MG63 (cell line): ENCODE measurements around the gene RAPGEF4. TPM values are rescaled to one million over a fixed set of nuclear protein-coding genes. Genes with fewer than 3 reads are reported as not detected.

Experiments used
- DNase-seq: peaks from one replicate; pipeline ENCODE4 v3.0.0-alpha.2; 2020
- H3K27me3 ChIP-seq: fragments of 250-450 bp; sonication (Bioruptor Pico); 2 replicates; pipeline ENCODE4 v1.5.1; 2020; ENCODE audit warnings: mild to moderate bottlenecking, moderate library complexity
- H3K36me3 ChIP-seq: fragments of 250-450 bp; sonication (Bioruptor Pico); 2 replicates; pipeline ENCODE4 v1.5.1; 2020; ENCODE audit warnings: mild to moderate bottlenecking, moderate library complexity
- H3K4me3 ChIP-seq: fragments of 250-450 bp; sonication (Bioruptor Pico); 2 replicates; pipeline ENCODE4 v1.5.1; 2020; ENCODE audit warnings: mild to moderate bottlenecking, moderate library complexity
- H3K9me3 ChIP-seq: fragments of 250-450 bp; sonication (Bioruptor Pico); 2 replicates; pipeline ENCODE4 v1.5.1; 2020; ENCODE audit warnings: mild to moderate bottlenecking, moderate library complexity
- total RNA-seq: library from RNA; depleted of rRNA; stranded (reverse); fragments of >200 nt; shearing (Covaris generic); gene quantifications from 2 replicates; pipeline ENCODE4 v1.2.3, GENCODE V29; 2014; ENCODE audit warnings: low replicate concordance

RAPGEF4 gene
- total RNA-seq, 1 experiment from 2014 or later = not detected

- H3K4me3 ChIP-seq = no peak overlapping the region
- H3K27me3 ChIP-seq = no peaks in the 10 kb centered on the region
- H3K36me3 ChIP-seq = no peaks in the 10 kb centered on the region
- DNase-seq = no peak
- no peaks in the 10 kb centered on the region; the same call in 1 of the 2 replicates for H3K9me3 ChIP-seq
Observed at GRCh38 chr2:172858473-172858745, 122.8 kb downstream of the RAPGEF4 start.

DNA sequence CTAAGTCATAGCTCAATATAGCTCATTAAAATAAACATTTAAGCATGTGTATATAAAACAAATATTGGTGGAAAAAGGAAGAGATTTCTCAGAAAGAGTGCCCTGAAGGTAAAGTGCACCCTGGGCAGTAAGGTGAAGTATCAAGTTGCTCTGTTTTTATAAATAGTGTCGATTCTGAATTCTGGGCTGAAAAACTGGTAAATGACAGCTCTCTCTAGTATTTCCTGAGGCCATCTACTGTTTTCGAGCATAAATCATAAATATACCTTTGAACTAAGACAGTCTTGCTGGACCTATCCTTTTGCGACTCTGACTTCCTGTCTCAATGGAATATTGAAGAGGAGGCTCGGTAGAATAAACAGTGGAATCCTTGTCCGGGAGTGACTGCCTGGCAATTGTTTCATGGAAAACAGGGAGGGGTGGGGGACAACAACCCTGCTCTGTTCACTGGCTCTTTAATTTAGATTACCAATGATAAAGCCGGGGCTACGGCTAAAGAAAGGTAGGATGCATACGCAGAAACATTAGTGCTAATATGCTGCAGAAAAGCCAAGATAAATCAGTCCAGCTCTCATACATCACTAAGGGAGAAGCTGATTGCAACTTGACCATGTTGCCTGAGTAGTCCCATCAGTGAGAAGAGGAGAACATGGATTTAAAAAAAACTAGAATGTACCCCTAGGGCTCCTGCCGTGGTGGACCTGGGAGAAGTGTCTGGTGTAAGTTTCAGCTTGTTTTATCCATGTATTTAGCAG lies 124.1 kb downstream of the RAPGEF4 start:
- no peaks in the 10 kb centered on the region for H3K36me3 ChIP-seq
- no peaks in the 10 kb centered on the region for H3K27me3 ChIP-seq
- no peaks in the 10 kb centered on the region; the same call in 1 of the 2 replicates for H3K9me3 ChIP-seq
- no peak for DNase-seq
- H3K4me3 ChIP-seq = 0 out of 2 replicates have a peak overlapping the region, but pooled peaks have one; percentile 9

DNA sequence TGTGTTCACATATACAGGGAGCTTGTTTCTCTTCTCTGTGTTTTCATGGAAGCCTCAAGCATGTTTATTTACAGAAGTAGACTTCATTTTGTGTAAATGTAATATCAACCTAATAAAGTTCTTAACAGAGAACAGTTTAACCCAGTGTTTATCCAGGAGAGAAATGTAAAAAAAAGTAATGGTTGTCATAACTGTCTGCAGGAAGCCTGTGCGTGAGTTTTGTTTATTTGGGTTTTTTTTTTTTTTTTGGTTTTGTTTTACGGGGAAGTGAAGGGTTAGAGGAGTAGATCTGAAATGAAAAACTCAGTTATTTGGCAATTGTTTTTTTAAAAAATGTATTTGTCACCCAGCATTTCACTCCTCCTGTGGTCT lies 124.7 kb downstream of the RAPGEF4 start:
- no peaks in the 10 kb centered on the region; the same call in 1 of the 2 replicates for H3K9me3 ChIP-seq
- no peaks in the 10 kb centered on the region for H3K36me3 ChIP-seq
- H3K27me3 ChIP-seq = no peaks in the 10 kb centered on the region
- no peak for DNase-seq
- H3K4me3 ChIP-seq = no peak overlapping the region; the same call in 1 of the 2 replicates

GRCh38 chr2:172861098-172861497 lies 125.5 kb downstream of the RAPGEF4 start:
- Histone ChIP-seq H3K9me3 (no peaks in the 10 kb centered on the region), H3K27me3 (no peaks in the 10 kb centered on the region), H3K4me3 (no peak overlapping the region), H3K36me3 (no peaks in the 10 kb centered on the region)
- DNase-seq = no peak

- Histone ChIP-seq H3K36me3 (no peaks in the 10 kb centered on the region), H3K9me3 (no peaks in the 10 kb centered on the region)
Observed at GRCh38 chr2:172861656-172862476, 126.2 kb downstream of the RAPGEF4 start.

GRCh38 chr2:172863341-172863740 lies 127.7 kb downstream of the RAPGEF4 start:
- H3K27me3 ChIP-seq = no peaks in the 10 kb centered on the region
- no peaks in the 10 kb centered on the region for H3K9me3 ChIP-seq
- no peak for DNase-seq
- no peaks in the 10 kb centered on the region for H3K36me3 ChIP-seq
- no peak overlapping the region for H3K4me3 ChIP-seq

More at GRCh38 chr2:172861656-172862476, 126.2 kb downstream of the RAPGEF4 start:
- no peak for DNase-seq
- Histone ChIP-seq H3K27me3 (no peaks in the 10 kb centered on the region), H3K4me3 (no peak overlapping the region)

DNA sequence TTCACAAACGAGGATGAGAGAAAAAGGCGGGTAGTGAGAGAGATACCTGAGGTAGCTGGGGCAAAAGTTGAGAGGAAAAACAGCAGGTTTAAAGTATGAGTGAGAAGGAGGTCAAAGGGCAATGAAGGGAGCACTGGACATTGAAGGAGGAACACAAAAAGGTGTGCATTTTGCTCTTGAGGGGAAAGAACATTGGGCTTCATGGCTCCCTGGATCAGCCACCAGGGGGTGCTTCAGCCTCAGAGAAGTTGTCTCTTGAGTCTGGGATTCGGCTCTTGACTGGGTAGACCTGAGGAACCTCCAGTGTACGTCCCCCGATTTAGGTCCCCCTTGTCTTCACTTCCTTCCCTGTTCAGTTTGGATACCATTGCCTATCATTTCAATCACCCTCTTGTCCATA lies 128.5 kb downstream of the RAPGEF4 start:
- DNase-seq = peak; percentile 21
- H3K36me3 ChIP-seq = no peaks in the 10 kb centered on the region
- no peaks in the 10 kb centered on the region for H3K27me3 ChIP-seq
- no peaks in the 10 kb centered on the region for H3K9me3 ChIP-seq
- no peak overlapping the region for H3K4me3 ChIP-seq

DNA sequence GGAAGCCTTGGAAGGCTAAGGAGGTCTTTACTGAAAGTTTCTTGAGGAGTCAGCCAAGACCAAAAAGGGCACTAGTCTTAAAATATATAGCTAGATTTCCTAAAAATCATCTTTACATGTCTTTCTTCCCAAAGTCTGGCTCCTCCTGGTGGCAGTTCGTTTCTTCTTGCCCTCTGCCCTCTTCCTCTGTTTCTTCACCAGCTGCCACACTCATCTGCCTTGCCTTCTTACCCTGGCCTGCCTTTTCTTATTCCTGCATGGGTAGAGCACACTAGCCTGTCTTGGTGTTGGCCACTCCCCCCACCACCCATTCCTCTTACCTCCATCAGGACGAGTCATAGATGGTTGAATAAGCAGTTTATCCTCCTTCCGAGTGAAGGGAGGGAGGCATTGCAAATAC lies 129.8 kb downstream of the RAPGEF4 start:
- DNase-seq = peak; percentile 12
- no peak overlapping the region for H3K4me3 ChIP-seq
- H3K36me3 ChIP-seq = no peaks in the 10 kb centered on the region
- no peaks in the 10 kb centered on the region for H3K9me3 ChIP-seq
- no peaks in the 10 kb centered on the region for H3K27me3 ChIP-seq

DNA sequence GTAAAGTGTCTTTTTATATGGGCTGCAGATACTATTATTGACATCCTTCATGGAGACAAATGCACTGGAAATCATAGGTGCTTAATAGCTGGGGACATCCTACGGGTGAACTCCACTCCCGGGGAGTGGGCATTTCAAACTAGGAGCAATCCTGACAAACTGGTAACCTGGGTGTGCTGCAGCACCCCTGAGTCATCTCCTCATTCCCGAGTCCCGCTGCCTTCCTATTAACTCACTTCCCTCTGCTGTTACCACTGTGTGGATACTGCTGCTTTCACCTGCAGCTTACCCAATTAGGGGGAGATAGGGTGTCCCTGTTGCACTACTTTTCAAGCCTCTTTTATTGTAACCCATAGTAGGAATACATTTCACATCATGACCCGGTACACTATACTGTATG lies 134.2 kb downstream of the RAPGEF4 start:
- Histone ChIP-seq H3K27me3 (no peaks in the 10 kb centered on the region), H3K36me3 (no peaks in the 10 kb centered on the region), H3K4me3 (no peak overlapping the region), H3K9me3 (no peaks in the 10 kb centered on the region)
- no peak for DNase-seq

GRCh38 chr2:172870396-172870795 lies 134.8 kb downstream of the RAPGEF4 start:
- H3K36me3 ChIP-seq = no peaks in the 10 kb centered on the region
- no peaks in the 10 kb centered on the region for H3K27me3 ChIP-seq
- no peak for DNase-seq
- no peak overlapping the region for H3K4me3 ChIP-seq
- no peaks in the 10 kb centered on the region for H3K9me3 ChIP-seq

- H3K9me3 ChIP-seq = no peaks in the 10 kb centered on the region
- no peaks in the 10 kb centered on the region for H3K27me3 ChIP-seq
- H3K36me3 ChIP-seq = no peaks in the 10 kb centered on the region
- H3K4me3 ChIP-seq = no peak overlapping the region
- DNase-seq = no peak
Observed at GRCh38 chr2:172877826-172878225, 142.2 kb downstream of the RAPGEF4 start.

GRCh38 chr2:172878260-172878659 lies 142.6 kb downstream of the RAPGEF4 start:
- Histone ChIP-seq H3K27me3 (no peaks in the 10 kb centered on the region), H3K36me3 (no peaks in the 10 kb centered on the region), H3K4me3 (no peak overlapping the region), H3K9me3 (no peaks in the 10 kb centered on the region)
- no peak for DNase-seq

- no peaks in the 10 kb centered on the region for H3K9me3 ChIP-seq
- DNase-seq = no peak
- no peaks in the 10 kb centered on the region for H3K27me3 ChIP-seq
- H3K4me3 ChIP-seq = no peak overlapping the region
- no peaks in the 10 kb centered on the region for H3K36me3 ChIP-seq
Observed at GRCh38 chr2:172884336-172884735, 148.7 kb downstream of the RAPGEF4 start.

DNA sequence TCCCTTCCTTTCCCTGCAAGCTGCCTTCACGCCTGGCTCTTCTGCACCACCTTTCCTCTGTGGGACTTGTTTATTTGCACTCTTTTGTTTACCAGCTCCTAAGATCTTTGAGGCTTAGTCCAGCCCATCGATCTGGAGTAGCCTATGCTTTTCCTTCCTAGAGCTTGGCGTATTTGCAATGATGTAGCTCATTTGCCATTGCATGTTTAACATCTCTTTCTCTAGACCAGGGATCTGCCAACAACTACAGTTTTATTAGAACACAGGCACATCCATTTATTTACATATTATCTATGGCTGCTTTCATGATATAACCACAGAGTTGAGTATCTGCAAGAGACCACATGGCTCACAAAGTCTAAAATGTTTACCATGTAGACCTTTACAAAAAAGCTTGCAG lies 150.4 kb downstream of the RAPGEF4 start:
- Histone ChIP-seq H3K4me3 (no peak overlapping the region), H3K36me3 (no peaks in the 10 kb centered on the region), H3K27me3 (no peaks in the 10 kb centered on the region; the same call in none of the 2 replicates), H3K9me3 (no peaks in the 10 kb centered on the region)
- no peak for DNase-seq

- DNase-seq = no peak
- H3K9me3 ChIP-seq = no peaks in the 10 kb centered on the region
- no peaks in the 10 kb centered on the region for H3K36me3 ChIP-seq
- no peaks in the 10 kb centered on the region; the same call in none of the 2 replicates for H3K27me3 ChIP-seq
- no peak overlapping the region for H3K4me3 ChIP-seq
Observed at GRCh38 chr2:172887280-172887679, 151.6 kb downstream of the RAPGEF4 start.

DNA sequence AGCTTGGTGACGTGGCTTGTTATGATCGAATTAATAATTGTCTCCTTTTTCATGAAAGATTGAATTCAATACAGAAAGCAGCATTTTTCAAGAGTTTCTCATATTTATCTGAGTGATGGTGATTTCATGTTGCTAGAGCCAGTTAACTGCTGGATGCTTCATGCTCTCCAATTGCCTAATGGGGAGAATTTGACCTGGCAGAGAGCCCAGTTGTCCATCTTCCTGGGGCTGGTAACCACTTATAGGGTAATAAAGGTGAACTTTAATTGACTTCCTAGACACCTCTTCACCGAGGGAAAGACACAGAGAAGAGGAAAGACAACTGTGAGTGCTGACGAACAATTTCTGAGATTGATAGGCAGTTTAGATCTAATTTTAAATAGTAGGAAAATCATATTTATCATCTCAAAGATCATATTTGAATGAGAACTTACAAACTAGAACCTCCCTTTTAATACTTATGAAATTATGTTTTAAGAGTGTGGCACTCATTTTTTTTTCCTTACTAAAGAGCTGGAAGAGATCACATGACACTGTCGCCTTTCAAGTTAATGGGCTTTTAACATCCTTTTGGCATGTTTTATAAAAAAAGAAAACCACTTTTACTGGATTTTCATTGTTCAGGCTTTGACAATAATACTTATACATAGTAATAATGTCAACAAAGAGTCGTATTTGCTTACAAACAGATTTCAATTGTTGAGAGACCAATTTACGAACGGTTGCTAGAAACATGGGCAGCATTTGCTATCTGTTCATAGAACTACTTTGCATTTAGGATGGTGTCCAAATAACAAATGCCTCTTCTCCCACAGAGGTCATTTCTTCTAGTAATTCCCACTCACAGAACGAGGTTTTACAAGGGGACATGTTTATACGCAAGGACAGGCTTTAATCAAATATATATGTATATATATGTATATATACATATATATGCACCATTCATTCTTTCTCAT lies 153.3 kb downstream of the RAPGEF4 start:
- DNase-seq = no peak
- Histone ChIP-seq H3K9me3 (no peaks in the 10 kb centered on the region), H3K4me3 (no peak overlapping the region), H3K36me3 (no peaks in the 10 kb centered on the region), H3K27me3 (peaks cover 1% of the 10 kb centered on the region)
